ENCODE results near the gene BHLHA9. TPM values are rescaled to one million over a fixed set of nuclear protein-coding genes. Genes with fewer than 3 reads are reported as not detected.

The BHLHA9 gene
- total RNA-seq, 1 donor from 2014 or later = not detected

GRCh38 chr17:1289695-1290094 lies 19.5 kb downstream of the BHLHA9 start:
- no peak for DNase-seq (ENCODE audit: low spot score)

GRCh38 chr17:1290676-1291075 lies 20.4 kb downstream of the BHLHA9 start:
- H3K4me1 Mint-ChIP-seq (ENCODE audit: low read depth) = no peaks in the 10 kb centered on the region
- DNase-seq (ENCODE audit: low spot score) = no peak
- peaks cover 4% of the 10 kb centered on the region for H3K9me3 Mint-ChIP-seq (ENCODE audit: low read depth)
- H3K4me3 Mint-ChIP-seq (ENCODE audit: unreplicated experiment) = no peak overlapping the region
- H3K27ac Mint-ChIP-seq (ENCODE audit: unreplicated experiment) = no peak overlapping the region
- peaks cover 2% of the 10 kb centered on the region for H3K27me3 Mint-ChIP-seq (ENCODE audit: low read depth)
- peaks cover 2% of the 10 kb centered on the region for H3K36me3 Mint-ChIP-seq (ENCODE audit: low read depth)
- TF ChIP-seq, protein P1, sequence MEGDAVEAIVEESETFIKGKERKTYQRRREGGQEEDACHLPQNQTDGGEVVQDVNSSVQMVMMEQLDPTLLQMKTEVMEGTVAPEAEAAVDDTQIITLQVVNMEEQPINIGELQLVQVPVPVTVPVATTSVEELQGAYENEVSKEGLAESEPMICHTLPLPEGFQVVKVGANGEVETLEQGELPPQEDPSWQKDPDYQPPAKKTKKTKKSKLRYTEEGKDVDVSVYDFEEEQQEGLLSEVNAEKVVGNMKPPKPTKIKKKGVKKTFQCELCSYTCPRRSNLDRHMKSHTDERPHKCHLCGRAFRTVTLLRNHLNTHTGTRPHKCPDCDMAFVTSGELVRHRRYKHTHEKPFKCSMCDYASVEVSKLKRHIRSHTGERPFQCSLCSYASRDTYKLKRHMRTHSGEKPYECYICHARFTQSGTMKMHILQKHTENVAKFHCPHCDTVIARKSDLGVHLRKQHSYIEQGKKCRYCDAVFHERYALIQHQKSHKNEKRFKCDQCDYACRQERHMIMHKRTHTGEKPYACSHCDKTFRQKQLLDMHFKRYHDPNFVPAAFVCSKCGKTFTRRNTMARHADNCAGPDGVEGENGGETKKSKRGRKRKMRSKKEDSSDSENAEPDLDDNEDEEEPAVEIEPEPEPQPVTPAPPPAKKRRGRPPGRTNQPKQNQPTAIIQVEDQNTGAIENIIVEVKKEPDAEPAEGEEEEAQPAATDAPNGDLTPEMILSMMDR (IDR thresholded peaks at IDR 0.05) = no peak

More at GRCh38 chr17:1289695-1290094, 19.5 kb downstream of the BHLHA9 start:
- peaks cover 2% of the 10 kb centered on the region for H3K27me3 Mint-ChIP-seq (ENCODE audit: low read depth)
- H3K27ac Mint-ChIP-seq (ENCODE audit: unreplicated experiment) = no peak overlapping the region
- H3K9me3 Mint-ChIP-seq (ENCODE audit: low read depth) = peaks cover 4% of the 10 kb centered on the region
- TF ChIP-seq, protein P1 (IDR thresholded peaks at IDR 0.05) = no peak
- no peaks in the 10 kb centered on the region for H3K4me1 Mint-ChIP-seq (ENCODE audit: low read depth)
- H3K4me3 Mint-ChIP-seq (ENCODE audit: unreplicated experiment) = no peak overlapping the region
- peaks cover 2% of the 10 kb centered on the region for H3K36me3 Mint-ChIP-seq (ENCODE audit: low read depth)

DNA sequence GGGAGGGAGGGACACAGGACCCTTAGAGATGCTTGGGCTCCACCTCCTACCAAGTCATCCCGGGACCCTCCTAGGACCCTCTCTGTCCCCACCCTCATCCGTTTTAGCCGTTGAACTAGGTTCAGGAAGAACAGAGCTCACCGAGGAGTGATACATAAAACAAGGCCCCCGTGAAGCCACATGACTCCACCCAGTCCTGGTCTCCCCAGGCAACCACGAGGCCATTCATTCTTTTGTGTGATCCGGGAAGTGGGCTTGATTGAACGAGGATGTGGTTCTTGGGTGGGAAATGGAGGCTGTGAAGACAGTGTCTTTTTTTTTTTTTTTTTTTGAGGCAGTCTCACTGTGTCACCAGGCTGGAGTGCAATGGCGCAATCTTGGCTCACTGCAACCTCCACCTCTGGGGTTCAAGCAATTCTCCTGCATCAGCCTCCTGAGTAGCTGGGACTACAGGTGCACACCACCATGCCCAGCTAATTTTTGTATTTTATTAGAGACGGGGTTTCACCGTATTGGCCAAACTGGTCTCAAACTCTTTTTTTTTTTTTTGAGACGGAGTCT lies 24.0 kb downstream of the BHLHA9 start:
- TF ChIP-seq, protein P1 (IDR thresholded peaks at IDR 0.05) = no peak
- H3K27me3 Mint-ChIP-seq (ENCODE audit: low read depth) = peaks cover 16% of the 10 kb centered on the region
- no peak overlapping the region for H3K4me3 Mint-ChIP-seq (ENCODE audit: unreplicated experiment)
- H3K9me3 Mint-ChIP-seq (ENCODE audit: low read depth) = no peaks in the 10 kb centered on the region
- DNase-seq (ENCODE audit: low spot score) = no peak
- H3K36me3 Mint-ChIP-seq (ENCODE audit: low read depth) = no peaks in the 10 kb centered on the region
- no peaks in the 10 kb centered on the region for H3K4me1 Mint-ChIP-seq (ENCODE audit: low read depth)
- no peak overlapping the region for H3K27ac Mint-ChIP-seq (ENCODE audit: unreplicated experiment)

DNA sequence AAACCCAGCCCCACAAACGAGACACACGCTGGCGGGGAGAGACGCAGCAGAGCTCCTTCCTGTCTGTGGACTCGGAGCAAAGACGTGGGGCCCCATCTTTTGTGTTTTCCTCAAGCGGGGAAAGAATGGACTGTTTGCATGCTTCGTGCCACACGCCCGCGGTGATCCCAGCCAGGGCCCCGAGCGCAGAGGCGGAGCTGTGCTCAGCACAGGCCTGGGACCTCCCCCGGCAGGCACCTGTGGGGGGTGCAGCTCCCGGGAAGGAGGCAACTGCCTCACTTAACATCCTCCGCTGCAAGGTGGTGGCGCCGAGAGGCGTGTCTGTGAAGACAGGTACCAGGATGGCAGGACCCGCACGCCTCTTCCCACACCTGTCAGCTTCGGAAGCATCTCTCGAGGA lies 28.4 kb downstream of the BHLHA9 start:
- no peak for DNase-seq (ENCODE audit: low spot score)
- Mint-ChIP-seq H3K4me1 (ENCODE audit: low read depth) (no peaks in the 10 kb centered on the region), H3K4me3 (ENCODE audit: unreplicated experiment) (no peak overlapping the region), H3K36me3 (ENCODE audit: low read depth) (no peaks in the 10 kb centered on the region), H3K9me3 (ENCODE audit: low read depth) (no peaks in the 10 kb centered on the region), H3K27me3 (ENCODE audit: low read depth) (peaks cover 20% of the 10 kb centered on the region), H3K27ac (ENCODE audit: unreplicated experiment) (no peak overlapping the region)
- TF ChIP-seq, protein P1 (IDR thresholded peaks at IDR 0.05) = no peak

- DNase-seq (ENCODE audit: low spot score) = no peak
- no peaks in the 10 kb centered on the region for H3K36me3 Mint-ChIP-seq (ENCODE audit: low read depth)
- H3K27ac Mint-ChIP-seq (ENCODE audit: unreplicated experiment) = no peak overlapping the region
- H3K4me1 Mint-ChIP-seq (ENCODE audit: low read depth) = no peaks in the 10 kb centered on the region
- H3K9me3 Mint-ChIP-seq (ENCODE audit: low read depth) = no peaks in the 10 kb centered on the region
- TF ChIP-seq, protein P1 (IDR thresholded peaks at IDR 0.05) = no peak
- H3K27me3 Mint-ChIP-seq (ENCODE audit: low read depth) = peaks cover 20% of the 10 kb centered on the region
- H3K4me3 Mint-ChIP-seq (ENCODE audit: unreplicated experiment) = no peak overlapping the region
Observed at GRCh38 chr17:1299552-1300370, 29.5 kb downstream of the BHLHA9 start.
